LoVo (cell line): ENCODE results near the gene METTL23.
"Not testable (repeated sequence)": the region's sequence is repeated elsewhere in the genome, so short reads cannot be mapped to it uniquely, and the experiment has no call there.

Experiments used
- DNase-seq: peaks from one replicate; pipeline ENCODE4 v3.0.0-alpha.2; 2016; ENCODE audit warnings: low spot score

Gene METTL23

DNA sequence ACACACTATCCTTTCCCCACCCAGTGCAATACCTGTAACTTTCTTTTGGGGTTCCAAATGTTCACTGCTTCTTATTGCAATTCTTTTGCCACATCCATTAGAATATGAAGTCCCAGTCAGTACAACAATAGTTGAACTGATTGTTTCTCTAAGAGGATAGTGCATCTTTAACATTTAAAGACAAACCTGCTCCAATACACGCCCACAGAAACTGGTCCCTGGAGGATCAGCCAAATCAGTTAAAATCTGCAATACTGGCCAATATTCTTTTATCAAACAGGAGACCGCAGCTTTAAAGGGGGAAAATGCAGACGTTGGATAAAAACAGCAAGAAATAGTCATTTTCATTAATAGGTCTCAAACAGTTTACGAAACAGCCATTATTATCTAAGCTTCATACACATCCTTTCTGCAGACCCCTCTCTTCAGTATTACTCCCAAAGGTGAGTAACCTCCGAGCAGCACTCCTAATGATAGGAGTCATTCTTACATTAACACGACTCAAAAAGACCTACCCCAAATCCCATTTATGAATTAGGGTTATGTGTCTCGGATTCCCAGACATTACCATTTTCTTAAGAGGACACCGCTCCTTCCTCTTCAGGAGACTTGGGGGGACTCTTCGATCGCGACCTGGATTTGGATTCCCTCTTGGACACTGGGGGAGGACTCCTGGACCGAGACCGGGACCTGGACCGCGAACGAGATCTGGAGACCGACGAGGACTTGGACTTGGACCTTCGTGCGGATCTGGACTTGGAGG is 9.1 kb downstream of the METTL23 start:
- no peak for DNase-seq

- DNase-seq: peak; percentile 59
Measured at GRCh38 chr17:76736349-76737081, 9.9 kb downstream of the METTL23 start.

DNA sequence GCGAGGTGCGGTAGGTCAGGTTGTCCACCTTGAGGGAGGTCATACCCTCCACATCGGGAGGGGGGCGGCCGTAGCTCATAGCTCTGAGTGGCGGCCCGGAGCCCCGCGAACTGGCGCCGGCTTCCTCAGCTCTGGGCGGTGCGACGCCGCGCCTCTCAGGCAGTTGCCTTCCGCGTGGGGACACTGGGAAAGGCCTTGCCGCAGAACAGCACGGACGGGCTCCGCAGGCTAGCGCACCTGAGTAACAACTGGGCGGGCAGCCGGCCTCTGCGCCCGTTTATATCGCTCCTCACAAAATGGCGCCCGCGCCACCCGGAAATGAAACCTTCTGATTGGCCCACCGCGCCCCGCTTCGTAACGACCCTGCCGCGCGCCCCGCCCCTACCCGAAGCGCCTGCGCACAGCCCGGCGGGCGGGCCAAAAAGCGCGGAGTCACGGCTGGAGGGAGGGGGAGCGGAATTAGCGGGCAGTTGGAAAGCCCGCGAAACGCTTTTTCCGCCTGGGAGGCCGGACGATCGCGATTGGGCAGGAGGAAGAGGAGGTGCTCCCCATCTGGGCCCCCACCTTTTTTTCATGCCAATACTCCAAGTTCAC is 10.5 kb downstream of the METTL23 start, which contains the start of gene SRSF2:
Gene SRSF2 (minus strand): TSS at position 250 of the 594 bp plus-strand sequence. CDS start 171 bp downstream, at position 79.
- DNase-seq: peak; percentile 98

DNA sequence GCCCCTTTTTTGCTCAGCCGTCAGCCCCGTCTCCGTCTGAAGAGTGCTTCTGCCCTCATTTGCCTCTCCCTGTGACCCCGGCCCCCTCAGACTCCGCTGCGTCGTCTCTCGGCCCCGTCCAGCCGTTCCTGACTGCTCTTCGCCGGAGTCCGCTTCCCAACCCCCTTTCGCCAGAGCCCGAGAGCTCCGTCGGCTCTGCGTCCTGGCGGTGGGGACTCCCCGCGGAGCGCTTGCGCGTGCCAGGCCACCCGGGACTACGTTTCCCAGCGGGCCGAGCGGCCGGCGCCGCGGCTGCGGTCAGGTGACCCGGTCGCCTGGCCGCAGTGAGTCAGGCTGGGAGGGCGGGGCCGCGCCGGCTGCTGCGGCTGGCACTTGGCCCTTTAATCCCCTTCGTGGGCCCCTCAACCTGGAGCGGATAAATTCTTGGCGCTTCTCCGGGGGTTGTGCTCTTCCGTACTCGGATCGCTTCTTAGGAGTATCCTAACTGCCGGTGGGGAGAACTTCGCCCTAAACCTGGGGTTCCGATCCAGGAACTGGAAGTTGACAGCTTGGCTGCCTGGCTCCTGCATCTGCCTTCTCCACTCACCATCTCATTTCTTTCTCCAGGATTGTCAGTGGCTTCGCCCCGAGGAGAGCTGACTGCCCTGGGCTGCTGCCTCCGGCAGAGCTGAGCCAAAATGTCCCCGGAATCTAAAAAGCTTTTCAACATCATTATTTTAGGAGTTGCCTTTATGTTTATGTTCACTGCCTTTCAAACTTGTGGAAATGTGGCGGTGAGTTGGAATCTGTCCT is 11.2 kb downstream of the METTL23 start, which contains the start of gene MFSD11:
Gene MFSD11 (plus strand): TSS at position 444 of the 792 bp plus-strand sequence. CDS start 234 bp downstream, at position 678.
- DNase-seq: peak; percentile 92

DNA sequence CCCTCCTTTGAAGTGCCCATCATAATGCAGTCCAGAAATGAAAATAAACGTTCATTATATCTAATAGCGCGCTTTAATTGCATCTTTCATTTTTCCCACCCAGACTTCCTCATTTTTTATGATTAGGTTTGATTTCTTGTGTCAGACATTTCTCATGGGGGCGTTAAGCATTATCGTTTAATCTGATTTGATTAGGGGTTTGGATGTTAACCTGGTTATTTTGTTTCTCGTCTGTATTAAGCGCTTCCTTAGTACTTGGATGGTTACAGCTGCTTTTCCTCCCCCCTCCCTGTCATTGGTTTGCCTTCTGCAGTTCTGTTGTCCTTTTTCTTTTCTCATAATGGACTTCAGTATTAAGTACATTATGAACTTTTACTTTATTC is 11.8 kb downstream of the METTL23 start:
- DNase-seq: no peak

- DNase-seq: not testable (repeated sequence)
Measured at GRCh38 chr17:76739568-76740115, 13.0 kb downstream of the METTL23 start.

- DNase-seq: no peak
Measured at GRCh38 chr17:76740329-76741118, 13.9 kb downstream of the METTL23 start.

- no peak for DNase-seq
Measured at GRCh38 chr17:76742958-76743357, 16.3 kb downstream of the METTL23 start.

GRCh38 chr17:76744747-76745146 is 18.1 kb downstream of the METTL23 start:
- no peak for DNase-seq

- DNase-seq: not testable (repeated sequence)
Measured at GRCh38 chr17:76745785-76746184, 19.1 kb downstream of the METTL23 start.

DNA sequence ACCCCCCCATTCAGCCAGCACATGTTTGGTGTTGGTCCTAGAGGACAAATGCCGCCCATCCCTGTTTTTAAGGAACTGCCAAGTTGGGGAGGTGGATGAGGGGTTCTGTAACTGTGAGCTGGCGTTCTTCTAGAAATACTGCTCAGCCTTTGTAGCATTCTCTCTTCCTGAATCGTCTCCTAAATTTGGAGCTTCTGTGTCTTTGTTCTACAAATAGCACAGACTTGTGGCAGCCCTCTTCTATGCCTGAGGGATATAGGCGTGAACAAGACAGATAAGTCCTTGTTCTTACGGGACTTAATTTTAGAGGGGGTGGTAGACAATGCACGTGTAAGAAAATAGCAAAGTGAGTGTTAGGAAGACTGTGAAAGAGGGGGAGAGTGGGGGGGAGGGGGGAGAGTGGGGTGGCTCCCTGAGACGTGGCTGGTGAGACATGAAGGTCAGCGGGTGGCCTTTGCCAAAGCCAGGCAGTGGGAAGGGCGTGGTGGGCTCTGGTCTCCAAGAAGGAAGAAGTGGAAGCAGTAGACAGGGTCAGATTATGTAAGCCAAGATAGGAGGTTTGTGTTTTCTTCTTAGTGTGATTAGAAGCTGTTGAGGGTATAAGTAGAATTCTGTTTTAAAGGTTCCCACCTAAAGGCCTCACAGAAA is 21.2 kb downstream of the METTL23 start:
- no peak for DNase-seq

- DNase-seq: no peak
Measured at GRCh38 chr17:76748657-76749056, 22.0 kb downstream of the METTL23 start.

DNA sequence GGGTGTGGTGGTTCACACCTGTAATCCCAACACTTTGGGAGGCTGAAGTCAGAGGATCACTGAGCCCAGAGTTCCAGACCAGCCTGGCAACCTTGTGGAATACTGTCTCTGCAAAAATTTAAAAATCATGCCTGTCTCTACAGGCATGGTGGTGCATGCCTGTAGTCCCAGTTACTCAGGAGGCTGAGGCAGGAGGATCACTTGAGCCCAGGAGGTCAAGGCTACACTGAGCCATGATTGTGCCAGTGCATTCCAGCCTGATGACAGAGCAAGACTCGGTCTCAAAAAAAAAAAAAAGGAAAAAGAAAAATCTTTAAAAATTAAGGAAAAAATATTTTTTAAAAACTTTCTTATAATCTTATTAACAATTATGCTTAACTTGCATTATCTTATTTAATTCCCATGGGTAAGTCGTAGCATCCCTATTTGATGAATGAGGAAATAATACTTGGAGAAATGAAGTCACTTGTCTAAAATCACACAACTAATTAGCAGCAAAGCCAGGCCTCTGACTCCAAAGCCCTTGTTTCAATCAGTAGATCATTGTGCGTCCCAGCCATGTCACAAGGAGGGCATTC is 24.9 kb downstream of the METTL23 start:
- DNase-seq: no peak

GRCh38 chr17:76752006-76752405 is 25.4 kb downstream of the METTL23 start:
- no peak for DNase-seq

DNA sequence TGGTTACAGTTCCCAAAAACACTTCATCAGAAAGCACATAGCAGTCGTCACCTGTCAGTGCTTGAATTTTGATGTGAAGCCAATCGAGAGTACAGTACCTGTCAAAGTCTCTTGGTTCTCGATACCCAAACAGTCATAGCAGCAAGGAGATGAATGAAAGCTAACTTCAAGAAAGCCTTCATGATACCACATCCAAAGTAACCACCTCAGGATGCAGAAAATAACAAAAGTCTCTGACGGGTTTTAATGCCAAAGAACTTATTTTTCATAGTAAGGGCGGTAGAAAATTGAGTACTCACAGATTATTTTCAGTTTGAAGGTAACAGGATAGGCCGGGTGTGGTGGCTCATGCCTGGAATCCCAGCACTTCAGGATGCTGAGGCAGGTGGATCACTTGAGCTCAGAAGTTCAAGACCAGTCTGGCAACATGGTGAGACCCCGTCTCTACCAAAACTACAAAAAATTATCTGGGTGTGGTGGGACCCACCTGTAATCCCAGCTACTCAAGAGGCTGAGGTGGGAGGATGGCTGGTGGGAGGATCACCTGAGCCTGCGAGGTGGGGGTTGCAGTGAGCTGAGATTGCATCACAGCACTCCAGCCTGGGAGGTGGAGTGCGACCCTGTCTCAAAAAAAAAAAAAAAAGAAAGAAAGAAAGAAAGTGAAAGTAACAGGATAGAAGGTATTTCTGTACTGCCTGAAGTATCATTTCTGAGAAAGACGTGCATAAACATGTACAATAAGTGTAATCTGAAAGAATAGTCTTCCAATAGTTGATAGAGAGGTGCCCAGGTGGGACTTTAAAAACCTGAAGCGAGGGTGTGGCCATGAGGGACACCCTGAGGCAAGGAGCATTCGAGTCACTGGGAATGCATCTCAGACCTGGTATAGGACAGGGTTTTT is 26.7 kb downstream of the METTL23 start:
- no peak for DNase-seq

DNA sequence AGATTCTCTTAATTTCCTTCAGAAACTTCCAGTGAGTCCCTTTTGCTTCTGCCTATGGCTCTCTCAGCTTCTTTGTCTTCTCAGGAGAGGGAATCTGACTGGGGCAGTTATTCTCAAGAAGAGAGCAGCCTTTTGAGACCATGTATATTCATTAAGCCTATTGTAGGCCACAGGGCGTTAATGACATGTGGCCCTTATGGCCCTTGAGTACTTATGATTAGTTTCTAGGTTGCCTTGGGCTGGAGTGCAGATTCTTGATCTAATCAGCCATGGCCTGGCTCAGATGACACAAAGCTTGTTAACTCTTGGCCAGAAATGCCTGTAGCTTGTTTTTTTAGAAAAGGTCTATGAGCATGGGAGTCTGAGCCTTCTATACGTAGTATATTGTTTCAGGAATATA is 28.6 kb downstream of the METTL23 start:
- no peak for DNase-seq

GRCh38 chr17:76757256-76757655 is 30.6 kb downstream of the METTL23 start:
- DNase-seq: no peak

DNA sequence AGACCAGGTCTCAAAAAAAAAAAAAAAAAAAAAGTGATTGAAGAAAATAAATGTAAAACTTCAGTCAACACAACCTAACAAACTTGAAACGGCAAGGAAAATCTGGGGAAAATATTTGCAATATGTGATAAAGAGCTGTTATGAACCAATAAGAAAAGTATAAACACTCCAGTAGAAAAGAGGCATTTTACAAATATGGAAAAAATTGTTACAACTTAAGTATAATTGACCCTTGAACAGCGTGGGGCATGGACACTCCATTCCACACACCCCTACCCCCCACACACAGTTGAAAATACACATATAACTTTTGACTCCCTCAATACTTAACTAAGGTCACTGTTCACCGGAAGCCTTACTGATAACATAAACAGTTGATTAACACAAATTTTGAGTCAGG is 31.9 kb downstream of the METTL23 start:
- no peak for DNase-seq
